K562 treated with DMSO at 1 percent for 48 hours (cell line): ENCODE data around the gene STBD1. TPM values are rescaled to one million over a fixed set of nuclear protein-coding genes. Genes with fewer than 3 reads are reported as not detected.

Source experiments
- total RNA-seq: library from RNA; unstranded; fragments of 300-600 nt; gene quantifications from 2 replicates; pipeline ENCODE4 v1.2.3, GENCODE V29; 2022; ENCODE audit warnings: low replicate concordance; ENCODE audit errors: extremely low read depth

STBD1 gene
- total RNA-seq, result not detected in 2 replicates

DNA sequence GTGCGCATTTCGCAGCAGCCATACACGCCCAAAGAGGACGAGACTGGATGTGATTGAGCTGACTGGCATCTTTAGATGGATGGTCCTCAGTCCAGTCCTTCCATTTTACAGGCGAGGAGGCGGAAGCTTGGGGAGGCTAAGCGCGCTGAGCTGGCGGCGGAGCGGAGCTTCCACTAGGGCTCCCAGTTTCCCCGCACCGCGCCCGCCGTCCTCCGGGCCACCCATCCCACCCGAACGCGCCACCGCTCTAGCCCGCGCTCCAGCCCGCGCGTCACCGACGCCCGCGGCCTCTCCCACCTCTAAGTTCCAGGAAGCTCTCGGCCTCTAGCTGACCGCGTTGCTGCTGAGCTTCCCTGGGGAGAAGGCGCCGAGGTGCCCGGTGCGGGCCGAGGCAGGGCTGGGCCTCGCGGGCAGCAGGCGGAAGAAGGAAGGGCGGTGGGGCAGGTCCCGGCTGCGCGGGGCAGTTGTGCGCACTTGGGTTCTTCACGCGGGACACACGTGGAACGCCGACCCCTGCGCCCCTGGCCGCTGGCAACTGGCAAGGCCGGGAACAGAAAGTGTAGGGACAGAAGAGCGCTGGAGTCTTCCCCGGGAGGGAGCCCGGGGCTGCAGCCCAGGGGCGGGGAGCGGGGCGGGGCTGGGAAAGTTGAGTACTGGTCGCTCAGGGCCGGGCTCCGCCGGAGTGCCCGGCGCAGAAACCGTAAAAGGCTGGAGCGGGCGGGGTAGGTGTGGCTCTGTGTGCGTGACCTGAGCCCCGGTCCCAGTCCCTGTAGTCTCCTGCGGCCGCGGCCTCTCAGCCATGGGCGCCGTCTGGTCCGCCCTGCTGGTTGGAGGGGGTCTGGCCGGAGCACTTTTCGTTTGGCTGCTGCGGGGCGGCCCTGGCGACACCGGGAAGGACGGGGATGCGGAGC is at the start of gene STBD1:
STBD1 (plus strand) TSS at position 763 of the 911 bp plus-strand sequence; CDS start at position 800, 37 bp downstream.

Other genes with a start within 250 kb of the STBD1 start
- not detected in 2 replicates for gene ART3, start 232.0 kb upstream of the STBD1 start, total RNA-seq
- not detected in 2 replicates for gene NUP54, start 158.3 kb upstream of the STBD1 start, total RNA-seq
- gene SCARB2, start 92.9 kb upstream of the STBD1 start, total RNA-seq, result not detected in 2 replicates
- gene FAM47E, start 55.0 kb upstream of the STBD1 start, total RNA-seq, result not detected in 2 replicates
- gene CCDC158, start 114.4 kb downstream of the STBD1 start, total RNA-seq, result not detected in 2 replicates
- not detected in 2 replicates for gene SHROOM3, start 128.5 kb downstream of the STBD1 start, total RNA-seq